MV-4-11 (cell line): Measurements from ENCODE around the gene DPP3.

ENCODE experiments used
- DNase-seq: peaks from one replicate; lab custom pipeline; 2025; lab: John Stamatoyannopoulos, UW

DPP3 gene

GRCh38 chr11:66484806-66485380 is 4.7 kb downstream of the DPP3 start:
- no peak for DNase-seq

DNA sequence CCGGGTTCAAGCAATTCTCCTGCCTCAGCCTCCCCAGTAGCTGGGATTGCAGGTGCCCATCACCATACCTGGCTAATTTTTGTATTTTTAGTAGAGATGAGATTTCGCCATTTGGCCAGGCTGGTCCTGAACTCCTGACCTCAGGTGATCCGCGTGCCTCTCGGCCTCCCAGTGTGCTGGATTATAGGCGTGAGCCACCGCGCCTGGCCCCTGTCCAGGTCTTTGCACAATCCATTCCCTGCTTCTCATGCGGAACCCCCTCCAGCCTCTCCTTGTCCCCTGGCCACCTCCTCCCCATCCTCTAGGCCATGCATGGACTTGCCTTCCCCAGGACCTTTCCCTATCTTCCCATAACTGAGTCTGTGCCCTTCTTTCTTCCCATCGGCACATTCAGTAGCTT is 8.7 kb downstream of the DPP3 start:
- no peak for DNase-seq

GRCh38 chr11:66489636-66490035 is 9.4 kb downstream of the DPP3 start:
- DNase-seq = no peak

- DNase-seq = no peak
Observed at GRCh38 chr11:66491315-66491935, 11.2 kb downstream of the DPP3 start.

GRCh38 chr11:66492161-66492865 is 12.1 kb downstream of the DPP3 start:
- no peak for DNase-seq

DNA sequence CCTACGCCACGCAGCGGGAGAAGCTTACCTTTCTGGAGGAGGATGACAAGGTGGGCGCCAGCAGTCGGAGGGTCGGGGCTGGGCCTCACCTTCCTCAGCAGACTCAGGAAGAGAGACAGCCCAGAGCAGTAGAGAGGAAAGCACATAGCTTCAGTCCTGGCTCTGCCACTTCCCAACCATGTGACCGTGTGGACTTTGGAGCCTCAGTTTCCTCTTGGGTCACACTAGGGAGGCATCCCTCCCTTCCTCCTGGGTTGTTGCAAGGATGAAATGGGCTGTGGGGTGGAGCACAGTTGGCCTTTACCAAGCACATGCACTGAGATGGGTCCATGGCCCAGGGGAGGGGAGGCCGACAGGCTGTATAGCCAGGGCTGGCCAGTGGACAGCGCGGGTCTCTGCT is 12.9 kb downstream of the DPP3 start:
- no peak for DNase-seq

- no peak for DNase-seq
Observed at GRCh38 chr11:66494458-66494857, 14.2 kb downstream of the DPP3 start.

DNA sequence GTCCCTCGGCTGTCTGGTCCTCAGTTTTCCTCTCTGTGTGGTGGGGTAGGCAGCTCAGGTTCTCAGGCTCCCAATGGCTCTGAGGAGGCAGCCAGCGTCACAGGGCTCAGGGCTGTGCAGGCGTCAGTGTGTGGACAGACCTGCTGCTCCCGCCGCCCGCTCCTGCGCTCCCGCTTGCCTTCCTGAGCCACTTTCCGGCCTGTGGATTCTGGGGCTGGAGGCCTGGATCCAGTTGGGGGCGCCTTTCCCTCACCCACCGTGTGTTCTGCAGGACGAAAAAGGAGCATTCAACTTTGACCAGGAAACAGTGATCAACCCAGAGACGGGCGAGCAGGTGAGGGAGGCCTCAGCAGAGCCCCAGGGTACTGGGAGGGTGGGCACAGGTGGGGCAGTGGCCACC is 14.7 kb downstream of the DPP3 start:
- no peak for DNase-seq

- DNase-seq = no peak
Observed at GRCh38 chr11:66495401-66495854, 15.2 kb downstream of the DPP3 start.

- DNase-seq = no peak
Observed at GRCh38 chr11:66497206-66497605, 17.0 kb downstream of the DPP3 start.

DNA sequence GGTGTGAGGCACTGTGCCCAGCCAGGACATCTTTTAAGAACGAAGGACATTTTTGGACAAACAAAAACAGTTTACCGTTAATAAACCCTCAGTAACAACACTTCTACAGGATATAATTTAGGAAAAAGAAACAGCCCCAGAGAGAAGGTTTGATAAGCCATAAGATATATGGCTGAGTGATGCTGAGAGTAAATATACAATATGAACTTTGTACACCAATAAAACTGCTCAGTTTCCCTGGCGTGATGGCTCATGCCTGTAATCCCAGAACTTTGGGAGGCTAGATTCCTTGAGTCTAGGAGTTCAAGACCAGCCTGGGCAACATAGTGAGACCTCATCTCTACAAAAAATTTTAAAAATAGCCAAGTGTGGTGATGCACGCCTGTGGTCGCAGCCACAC is 18.3 kb downstream of the DPP3 start:
- no peak for DNase-seq

- DNase-seq = no peak
Observed at GRCh38 chr11:66505276-66505816, 25.1 kb downstream of the DPP3 start.

DNA sequence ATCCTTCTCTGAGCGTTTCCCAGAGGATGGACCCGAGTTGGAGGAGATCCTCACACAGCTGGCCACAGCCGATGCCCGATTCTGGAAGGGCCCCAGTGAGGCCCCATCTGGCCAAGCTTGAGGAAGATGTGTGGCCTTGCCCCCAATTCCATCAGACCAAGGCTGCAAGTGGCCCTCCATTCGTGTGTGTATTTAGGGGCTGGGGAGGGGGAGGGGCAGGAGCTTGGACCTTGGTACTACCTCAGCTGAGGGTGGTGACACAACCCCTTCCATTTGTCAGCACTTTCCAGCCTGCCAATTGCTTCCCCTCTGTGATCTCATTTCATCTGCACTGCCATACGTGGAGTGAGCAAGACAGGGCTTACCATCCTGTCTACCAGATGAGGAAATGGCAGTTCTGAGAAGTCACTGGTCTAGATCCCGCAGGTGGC is 28.9 kb downstream of the DPP3 start:
- peak; percentile 87 for DNase-seq

DNA sequence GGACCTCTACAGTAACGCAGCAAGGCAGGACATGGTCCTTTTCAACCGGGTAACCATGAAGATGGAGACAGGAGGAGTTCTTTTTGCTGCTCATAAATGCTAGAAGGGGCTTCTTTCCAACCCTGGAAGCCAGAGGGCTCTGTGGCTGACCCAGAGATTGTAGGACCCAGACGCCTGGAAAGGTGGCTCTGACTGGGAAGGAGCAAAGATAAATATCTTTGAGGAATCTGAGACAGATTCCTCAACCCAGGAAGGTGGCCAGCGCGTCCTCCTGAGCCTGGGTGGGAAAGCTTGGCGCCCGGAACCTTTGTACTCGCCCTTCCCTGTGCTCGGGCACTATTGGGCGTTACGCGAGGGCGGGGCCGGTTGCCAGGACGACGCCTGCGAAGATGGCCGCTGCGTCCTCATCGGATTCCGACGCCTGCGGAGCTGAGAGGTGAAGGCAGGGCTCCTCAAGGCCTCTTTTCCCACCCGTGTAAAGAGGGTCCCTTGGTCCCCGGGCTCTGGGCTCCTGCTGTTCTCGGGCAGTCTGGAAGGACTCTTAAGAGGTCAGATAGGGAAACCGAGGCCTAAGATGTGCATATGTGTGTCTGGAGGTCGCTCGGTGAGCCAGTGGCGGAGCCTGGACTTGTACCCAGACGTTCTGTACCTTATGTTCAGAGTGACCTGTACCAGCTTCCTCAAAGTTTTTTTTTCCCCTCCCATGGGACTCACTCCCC is 30.2 kb downstream of the DPP3 start, which contains the start of gene BBS1:
Gene BBS1 (plus strand): TSS at position 365 of the 719 bp plus-strand sequence. CDS start 25 bp downstream, at position 390.
- peak; percentile 61 for DNase-seq

- no peak for DNase-seq
Observed at GRCh38 chr11:66510990-66511339, 30.7 kb downstream of the DPP3 start.

- DNase-seq = no peak
Observed at GRCh38 chr11:66523611-66524010, 43.4 kb downstream of the DPP3 start.

- no peak for DNase-seq
Observed at GRCh38 chr11:66524304-66525040, 44.2 kb downstream of the DPP3 start.

GRCh38 chr11:66529069-66529468 is 48.8 kb downstream of the DPP3 start:
- no peak for DNase-seq

DNA sequence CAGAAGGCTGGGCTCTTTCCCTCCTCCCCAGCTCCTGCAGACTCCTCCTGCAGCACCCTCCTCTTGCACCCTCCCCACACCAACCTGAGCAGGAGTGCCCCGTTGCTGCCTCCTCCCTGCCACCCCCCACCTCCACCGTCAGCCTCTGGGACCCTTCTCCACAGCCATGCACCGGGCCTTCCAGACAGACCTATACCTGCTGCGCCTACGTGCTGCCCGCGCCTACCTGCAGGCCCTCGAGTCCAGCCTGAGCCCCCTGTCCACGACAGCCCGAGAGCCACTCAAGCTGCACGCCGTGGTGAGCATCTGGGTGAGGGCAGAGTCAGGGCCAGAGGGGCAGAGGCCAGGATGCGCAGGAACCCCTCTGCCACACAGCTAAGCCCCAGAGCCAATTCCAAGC is 49.4 kb downstream of the DPP3 start:
- no peak for DNase-seq

- no peak for DNase-seq
Observed at GRCh38 chr11:66530927-66531709, 50.9 kb downstream of the DPP3 start.

DNA sequence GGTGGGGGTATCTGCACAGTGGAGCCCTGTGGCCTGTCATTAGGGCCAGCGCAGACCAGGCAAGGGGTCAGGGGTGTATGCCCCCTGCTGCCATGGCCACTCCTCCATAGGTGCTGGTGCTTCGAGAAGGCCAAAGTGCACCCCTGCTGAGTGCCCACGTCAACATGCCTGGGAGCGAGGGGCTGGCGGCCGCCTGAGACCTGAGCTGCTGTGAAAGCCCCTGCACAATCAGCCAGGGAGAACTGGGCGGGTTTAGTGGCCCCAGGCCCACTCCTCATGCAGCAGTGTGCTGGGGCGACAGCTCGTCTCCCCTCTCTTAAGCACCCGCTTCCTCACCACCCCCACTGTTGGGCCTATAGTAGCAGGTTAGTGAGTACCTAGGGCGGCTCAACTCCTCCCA is 51.6 kb downstream of the DPP3 start:
- DNase-seq = no peak
